HG02678 (cell line): ENCODE measurements around the gene LRP10.
A peak's percentile ranks its signal among the peaks of the same experiment; 100 is the strongest.

Experiments used
- ATAC-seq: cut with Tn5 transposase; IDR thresholded peaks from one replicate; pipeline ENCODE4 v1.9.1; 2021; ENCODE audit warnings: mild to moderate bottlenecking, moderate library complexity; ENCODE audit not compliant: unreplicated experiment

The LRP10 gene

DNA sequence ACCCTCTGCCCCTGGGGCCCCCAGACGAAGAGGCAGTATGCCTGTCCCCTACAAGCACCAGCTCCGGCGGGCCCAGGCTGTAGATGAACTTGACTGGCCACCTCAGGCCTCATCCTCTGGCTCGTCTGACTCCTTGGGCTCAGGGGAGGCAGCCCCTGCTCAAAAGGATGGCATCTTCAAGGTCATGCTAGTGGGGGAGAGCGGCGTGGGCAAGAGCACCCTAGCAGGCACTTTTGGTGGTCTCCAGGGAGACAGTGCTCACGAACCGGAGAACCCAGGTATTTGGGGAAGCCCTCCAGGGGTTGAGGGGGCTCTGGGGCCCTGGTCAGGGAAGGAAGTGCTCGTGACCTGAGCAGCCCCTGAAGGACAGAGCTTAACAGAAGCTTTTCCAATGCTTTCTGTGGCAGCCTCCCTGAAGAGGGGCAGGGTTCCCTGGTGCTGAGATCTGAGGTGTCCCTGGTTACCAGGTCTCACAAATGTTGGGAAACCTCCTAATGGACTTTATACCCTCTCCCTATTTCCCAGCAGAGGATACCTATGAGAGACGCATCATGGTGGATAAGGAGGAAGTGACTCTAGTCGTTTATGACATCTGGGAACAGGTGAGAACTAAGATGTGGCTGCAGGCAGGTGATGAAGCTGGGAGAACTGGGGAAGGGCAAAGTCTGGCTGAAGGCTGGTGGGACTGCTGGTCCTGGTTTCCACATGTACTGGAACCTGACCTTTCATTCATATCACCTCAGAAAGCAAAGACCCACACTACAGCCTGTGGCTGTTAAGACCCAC lies 13.4 kb downstream of the LRP10 start:
- ATAC-seq = no peak

DNA sequence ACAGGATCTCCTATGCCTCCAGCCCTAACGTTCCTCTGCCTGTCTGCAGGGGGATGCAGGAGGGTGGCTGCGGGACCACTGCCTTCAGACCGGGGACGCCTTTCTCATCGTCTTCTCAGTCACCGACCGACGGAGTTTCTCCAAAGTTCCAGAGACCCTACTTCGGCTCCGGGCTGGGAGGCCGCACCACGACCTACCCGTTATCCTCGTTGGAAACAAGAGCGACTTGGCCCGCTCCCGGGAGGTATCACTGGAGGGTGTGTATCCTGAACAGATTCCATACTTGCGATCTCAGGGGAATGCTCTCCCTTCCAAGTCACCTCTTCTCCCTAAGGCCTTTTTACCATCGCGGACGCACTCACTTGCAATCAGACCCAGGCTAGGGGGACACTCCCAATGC lies 14.4 kb downstream of the LRP10 start:
- ATAC-seq = no peak

DNA sequence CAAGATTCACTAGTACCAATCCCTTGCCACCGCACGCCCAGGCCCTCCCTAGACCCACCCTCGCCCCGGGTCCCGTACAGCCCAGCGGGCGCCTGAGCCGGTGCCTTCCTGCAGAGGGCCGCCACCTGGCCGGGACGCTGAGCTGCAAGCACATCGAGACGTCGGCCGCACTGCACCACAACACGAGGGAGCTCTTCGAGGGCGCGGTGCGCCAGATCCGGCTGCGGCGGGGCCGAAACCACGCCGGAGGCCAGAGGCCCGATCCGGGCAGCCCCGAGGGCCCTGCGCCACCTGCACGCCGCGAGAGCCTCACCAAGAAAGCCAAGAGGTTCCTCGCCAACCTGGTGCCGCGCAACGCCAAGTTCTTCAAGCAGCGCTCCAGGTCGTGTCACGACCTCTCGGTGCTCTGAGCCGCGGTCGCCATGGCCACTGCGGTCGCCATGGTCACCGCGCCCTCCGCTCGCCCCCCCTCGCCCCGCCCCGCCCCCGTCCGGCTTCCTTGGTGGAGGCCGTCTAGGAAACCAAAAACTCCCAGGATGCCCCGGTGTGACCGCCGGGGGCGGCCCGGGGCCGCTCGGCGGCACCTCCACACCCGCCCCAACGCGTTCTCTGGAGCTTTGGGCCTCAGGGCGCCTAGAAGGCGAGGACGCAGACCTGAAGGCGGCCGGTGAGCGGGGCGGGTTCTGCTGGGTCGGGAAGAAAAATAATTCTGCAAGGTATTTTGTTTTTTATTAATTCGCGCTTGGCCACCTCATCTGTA lies 15.1 kb downstream of the LRP10 start:
- ATAC-seq = peak; percentile 56

DNA sequence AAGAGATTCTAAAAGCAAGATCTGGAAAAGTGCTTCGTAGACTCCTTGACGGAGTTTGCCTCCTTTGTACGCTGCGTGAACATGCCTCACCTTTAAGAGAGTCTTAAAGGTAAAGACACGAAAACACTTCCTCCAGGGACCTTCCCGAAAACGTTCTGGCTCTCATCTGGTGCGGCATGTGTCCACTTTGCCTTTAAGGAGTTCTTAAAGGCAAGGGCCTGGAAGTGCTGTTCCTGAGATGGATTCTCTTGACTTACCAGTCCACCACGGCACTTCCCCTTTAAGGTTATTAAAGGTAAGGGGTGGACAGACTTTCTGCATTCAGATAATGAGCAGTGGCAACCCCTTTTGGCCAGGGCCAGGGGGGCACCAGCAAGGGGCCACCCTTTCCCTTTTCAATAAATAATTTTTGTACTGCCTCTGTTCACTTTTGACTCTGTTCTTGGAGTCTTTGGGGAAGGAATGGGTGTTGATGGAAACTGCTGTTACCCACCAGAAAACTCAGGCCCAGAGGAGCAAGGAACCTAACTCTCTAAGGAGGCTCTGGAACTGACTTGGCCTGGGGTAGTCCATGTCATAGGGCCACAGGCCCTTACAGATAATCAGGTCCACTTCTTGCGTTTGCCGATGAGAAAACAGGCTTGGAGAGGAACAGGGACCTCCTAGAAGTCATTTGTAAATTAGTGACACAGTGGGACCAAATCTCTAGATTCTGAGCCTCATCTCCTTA lies 15.9 kb downstream of the LRP10 start:
- peak; percentile 36 for ATAC-seq

DNA sequence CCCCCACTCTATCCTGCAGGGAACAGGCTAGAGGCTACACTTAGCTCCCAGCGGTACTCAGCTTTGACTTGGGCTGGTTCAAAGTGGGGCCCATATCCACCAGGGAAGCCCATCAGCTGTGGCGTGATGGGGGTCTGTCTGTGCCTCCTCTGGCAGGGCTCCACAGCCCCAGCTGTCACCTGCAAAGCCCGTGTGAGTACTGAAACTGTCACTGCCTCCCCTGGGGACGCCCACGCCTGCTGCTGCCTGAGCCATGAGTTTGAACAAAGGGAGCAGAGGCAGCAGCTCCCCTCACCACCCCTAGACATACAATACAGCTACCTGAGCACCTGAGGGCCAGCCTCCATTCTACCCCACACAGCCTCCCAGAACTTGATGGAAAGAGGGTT lies 16.4 kb downstream of the LRP10 start:
- peak; percentile 53 for ATAC-seq

DNA sequence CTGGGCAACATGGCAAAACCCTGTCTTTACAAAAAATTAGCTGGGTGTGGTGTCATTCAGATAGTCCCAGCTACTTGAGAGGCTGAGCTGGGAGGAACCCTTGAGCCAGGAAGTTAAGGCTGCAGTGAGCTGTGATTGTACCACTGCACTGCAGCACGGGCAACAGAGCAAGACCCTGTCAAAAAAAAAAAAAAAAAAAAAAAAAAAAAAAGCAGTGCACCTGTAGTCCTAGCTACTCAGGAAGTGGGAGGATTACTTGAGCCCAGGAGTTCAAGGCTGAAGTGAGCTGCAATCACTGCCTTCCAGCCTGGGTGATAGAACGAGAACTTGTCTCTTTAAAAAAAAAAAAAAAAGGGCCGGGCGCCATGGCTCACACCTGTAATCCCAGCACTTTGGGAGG lies 17.1 kb downstream of the LRP10 start:
- no peak for ATAC-seq

DNA sequence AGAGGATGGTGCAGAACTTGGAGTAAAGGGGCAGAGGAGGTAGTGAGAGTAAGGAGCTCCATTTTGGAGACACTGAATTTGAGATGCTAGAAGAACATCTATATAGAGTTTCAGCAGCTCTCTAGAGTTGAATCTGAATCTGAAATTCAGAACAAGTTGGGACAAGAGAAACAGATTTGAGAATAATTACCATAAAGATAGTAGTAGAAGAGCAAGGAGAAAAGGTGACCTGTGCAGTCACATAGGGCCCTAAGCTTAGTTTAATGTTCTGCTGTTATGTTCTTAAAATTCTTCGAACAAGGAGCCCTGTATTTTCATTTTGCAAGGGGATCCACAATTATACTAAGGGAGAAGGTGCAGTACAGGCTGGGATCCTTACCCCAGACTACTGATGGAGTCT lies 18.9 kb downstream of the LRP10 start:
- ATAC-seq = no peak

DNA sequence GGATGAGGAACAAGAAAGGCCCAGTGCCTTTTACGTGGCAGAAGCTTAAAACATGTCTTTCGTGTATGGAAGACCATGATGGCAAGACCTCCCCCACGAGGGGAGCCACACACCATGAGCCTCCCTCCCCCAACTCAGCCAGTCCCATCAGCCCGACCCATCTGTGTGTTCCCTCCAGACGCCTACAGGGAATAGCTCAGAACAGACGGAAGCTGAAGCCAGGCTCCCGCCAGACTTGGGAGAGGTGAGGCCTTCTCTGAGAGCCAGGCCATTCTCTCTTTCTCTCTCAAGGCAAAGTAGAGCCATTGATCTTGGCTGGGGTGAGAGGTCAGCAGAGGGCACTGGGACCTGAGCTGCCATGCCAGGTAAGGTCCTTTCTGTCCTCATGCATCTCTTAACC lies 20.9 kb downstream of the LRP10 start:
- no peak for ATAC-seq

DNA sequence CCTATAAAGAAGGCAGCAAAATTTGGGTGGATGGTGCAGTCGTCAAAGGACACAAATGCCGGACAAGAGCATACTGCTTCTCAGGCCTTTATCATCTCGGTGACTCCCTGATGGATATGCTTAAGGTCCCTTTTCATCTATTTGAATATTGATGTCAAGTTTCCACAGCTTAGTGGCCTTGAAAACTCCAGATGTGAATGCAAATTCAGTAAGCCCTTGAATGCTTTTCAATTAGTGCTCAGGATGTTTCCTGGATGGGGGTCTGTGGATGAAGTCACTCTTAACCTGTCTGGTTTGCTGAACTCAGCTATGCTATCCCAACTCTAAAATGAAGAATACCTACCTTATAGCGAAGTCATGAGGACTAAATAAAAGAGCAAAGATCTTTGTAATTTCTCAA lies 22.2 kb downstream of the LRP10 start:
- no peak for ATAC-seq

DNA sequence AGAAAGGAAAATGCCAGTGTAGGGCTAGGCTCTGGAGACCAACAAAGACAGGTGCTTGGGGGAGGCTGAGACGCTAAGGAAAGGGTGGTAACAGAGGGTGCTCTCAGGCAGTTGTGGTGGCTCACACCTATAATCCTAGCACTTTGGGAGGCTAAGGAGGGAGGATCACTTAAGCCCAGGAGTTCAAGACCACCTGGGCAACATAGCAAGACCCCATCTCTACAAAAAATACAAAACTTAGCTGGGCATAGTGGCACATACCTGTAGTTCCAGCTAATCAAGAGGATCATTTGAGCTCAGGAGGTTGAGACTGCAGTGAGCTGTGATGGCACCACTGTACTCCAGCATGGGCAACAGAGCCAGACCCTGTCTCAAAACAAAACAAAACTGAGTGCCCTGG lies 23.9 kb downstream of the LRP10 start:
- ATAC-seq = no peak

DNA sequence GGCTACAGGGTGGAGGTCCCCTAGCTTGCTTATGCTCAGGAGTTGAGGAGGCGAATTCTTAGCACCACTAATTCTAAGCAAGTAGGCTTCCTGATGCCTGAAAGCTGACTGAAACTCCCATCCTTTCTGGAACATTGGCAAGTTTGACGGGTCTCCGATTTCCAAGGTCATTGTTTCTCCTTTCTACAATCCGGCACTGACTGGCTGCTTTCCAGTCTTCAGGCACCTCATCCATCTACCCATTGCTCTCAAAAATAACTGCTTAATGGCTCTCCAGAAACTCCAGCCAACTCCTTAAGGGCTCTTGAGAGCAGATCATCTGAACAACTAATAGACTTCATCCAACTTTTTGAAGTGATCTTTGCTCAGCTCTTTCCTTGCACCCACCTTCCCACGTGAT lies 24.8 kb downstream of the LRP10 start:
- no peak for ATAC-seq

DNA sequence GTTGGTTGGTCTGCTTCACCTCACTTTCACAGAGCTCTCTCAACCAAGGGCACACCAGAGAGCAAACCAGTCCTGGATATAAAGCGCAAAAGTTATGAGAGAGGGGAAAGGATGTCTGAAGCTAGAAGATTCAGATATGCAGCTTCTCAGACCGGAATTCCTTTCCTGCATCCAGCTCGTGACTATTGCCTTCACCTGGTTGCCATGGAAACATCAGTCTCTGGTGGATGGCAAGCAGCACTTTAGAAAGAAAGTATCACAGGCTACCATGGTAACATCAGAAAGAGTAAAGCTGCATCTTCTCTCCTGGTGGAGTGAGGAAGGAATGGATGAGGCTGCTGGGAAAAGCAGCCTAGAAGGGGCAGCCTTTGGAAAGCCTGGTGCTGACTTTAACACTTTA lies 25.2 kb downstream of the LRP10 start:
- ATAC-seq = no peak

DNA sequence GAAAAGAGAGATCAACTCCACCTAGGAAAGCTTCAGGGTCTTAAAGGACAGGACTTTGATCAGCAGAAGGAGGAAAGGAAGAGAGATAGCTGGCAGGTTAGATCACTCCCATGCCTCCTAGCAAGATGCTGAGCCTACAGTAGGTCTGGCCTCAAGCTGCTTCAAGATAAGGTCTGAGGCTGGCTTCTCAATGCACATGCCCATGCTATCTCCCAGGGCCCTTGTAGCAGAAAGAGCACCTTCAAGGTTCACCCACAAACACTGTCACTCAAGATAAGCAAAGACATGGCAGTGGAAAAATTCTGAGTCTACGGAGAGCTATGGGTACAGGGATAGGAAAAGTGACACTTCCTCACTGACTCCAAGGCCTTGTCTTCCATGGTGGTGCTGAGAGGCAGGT lies 25.8 kb downstream of the LRP10 start:
- ATAC-seq = no peak

DNA sequence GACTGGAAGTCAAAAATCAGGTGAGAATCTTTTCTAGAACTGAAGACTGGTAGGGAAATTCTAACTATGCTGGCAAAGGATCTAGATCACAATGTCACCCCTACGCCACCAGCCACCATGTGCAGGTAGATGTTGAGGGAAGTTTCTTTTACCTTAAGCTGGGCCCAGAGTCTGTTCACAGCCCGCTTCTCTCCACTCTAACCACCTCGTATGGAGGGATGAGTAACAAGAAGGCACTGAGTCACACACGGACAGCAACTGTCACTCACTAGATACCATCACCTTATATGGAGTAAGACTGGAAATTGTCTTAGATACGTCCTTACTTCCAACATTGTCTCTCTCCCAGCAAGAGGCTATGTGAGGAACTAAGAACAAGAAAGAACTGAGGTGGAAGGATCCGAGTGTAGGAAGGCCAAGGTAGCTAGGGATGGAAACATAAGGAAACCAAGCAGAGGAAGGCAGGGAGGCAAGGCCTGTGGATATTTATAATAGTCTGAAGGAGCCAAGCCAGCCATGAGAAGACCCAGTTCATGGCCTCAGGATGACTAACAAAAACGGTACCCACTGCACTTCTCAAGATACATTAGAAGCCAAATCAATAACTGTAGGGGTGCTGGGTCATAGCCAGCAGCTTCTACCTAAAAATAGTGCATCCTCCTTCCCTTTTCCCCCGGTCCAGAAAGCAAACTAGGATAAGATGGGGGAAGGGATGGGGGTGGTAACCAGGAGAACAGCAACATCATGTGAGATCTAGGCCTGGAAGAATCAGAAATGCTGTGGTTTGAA lies 27.0 kb downstream of the LRP10 start:
- ATAC-seq = no peak

DNA sequence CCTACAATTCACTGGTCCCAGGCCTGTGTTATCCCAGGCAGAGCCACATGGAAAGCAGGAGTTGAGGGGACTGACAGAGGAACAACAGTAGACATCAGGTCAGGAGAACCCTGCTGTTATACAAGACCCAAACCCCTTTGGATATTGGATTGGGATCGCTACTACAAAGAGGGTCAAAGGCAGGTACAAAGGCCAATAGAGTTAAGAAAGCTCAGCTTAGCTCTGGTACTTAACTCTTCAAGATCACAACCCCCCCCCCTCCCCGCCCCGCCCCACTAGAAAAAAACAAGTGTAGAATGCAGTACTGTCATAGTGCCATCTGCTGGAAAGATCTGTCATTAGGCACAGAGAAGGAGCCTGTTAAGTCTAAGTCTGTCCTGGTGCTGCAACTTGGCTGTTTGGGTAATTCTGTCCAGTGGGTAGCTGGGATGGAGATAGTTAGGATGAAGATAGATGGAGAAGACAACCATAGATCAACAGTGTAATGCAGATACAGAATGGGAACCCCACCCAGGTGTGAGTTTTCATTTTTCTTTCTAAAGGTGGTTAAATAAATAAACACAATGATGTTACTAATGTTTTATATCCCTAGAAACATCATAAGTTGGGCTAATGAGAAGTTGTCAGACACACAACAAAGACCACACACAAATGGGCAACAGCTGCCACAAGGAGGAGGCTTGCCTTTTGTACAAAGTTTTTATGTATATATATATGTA lies 28.7 kb downstream of the LRP10 start:
- ATAC-seq = no peak

DNA sequence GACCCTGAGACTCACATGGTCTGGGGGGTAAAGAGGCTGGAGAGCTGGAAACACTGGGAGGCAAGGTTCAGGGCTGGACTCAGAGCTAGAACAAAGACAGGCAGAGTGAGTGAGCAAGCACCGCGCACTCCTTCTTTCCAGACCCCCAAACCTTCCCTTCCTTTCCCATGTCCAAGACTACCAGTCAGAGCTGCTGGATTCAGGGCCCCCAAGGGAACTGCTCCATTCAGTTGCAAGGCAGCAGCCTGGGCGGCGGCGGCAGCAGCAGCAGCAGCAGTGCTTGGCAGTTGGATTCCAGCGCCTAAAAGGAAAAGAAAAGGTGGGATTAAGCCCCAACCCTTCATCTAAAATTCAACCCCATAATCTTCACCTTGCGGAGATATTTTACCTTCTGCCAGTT lies 30.3 kb downstream of the LRP10 start:
- ATAC-seq = no peak

DNA sequence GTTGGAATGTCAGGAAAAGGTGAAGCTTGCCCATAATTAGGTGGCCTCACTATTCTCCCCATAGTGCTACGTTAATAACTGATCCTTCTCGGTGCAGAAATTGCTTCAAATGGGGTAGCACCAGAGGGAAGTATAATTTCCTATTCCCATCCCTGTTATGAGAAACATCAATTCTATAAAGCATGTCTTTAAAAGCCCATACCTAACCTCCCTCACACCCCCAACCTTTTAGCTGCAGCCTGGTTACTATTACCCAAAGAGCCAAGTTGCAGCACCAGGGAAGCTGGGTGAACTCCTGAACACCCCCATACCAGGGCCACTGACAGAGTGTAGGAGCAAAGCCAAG lies 32.2 kb downstream of the LRP10 start:
- ATAC-seq = no peak

DNA sequence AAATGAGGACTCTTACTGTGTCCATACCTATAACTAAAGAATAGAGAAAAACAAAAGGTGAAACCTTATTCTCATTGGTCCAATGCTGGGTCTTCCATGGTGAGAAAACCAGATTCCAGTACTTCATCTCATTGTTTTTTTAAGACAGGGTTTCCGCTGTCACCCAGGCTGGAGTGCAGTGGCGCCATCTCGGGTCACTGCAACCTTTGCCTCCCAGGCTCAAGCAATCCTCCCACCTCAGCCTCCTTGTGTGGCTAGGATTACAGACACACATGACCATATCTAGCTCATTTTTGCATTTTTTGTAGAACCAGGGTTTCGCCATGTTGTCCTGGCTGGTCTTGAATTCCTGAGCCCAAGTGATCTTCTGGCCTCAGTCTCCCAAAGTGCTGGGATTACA lies 34.1 kb downstream of the LRP10 start:
- no peak for ATAC-seq

DNA sequence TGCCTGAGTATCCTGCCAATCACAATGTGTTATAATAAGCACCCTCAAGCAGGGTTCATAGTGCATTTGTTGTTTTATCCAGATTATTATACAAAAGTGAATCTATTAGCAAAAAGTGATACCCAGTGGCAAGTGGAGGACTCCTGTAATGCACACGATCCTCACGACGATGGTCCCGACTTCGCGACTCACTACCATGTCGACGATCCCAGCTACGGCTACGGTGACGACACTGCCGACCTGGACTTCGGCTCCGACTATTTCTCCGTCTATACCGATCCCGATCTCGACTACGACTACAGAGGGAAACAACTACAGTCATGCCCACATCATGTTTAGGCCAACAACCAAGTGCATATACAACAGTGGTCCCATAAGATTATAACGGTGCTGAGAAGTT lies 34.5 kb downstream of the LRP10 start:
- no peak for ATAC-seq

DNA sequence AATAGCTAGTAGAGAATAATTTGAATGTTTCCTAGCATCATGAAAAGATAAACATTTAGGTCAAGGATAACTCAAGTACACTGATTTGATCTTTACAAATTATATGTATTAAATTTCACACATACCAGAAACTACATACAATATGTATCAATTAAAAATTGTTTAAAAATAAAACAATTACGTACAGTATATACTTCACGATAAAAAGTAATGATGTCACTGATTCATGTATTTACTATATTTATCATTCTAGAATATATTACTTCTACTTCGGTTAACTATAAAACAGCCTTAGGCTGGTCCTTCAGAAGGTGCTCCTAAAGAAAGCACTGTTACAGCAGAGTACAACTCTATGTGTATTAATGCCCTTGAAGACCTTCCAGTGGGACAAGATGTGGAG lies 35.9 kb downstream of the LRP10 start:
- no peak for ATAC-seq

DNA sequence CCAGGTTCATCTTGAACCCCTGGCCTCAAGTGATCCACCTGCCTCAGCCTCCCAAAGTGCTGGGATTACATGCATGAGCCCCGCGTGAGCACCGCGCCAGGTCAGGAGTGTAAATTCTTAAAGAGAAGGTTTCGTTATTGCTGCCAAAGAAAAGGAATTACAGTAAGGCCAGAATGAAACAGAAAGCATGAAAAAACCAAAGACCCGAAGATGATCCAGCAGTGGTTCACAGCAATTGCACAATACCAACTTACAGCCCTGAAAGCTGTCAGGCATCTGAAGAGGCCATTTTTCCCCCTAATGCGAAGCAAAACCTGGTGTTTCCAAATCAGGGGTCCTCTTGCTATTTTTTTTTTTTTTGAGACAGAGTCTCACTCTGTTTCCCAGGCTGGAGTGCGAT lies 37.1 kb downstream of the LRP10 start:
- no peak for ATAC-seq
